Stimulated activated CD4-positive, alpha-beta T cell treated with anti-CD3 and anti-CD28 coated beads, Interleukin-2, amount 100 ng/mL, for 48 hours (primary cell): Measurements from ENCODE around the gene MS4A6A.
"Not testable (repeated sequence)": the region's sequence is repeated elsewhere in the genome, so short reads cannot be mapped to it uniquely, and the experiment has no call there.

ENCODE experiments used
- DNase-seq, 2 donors: peaks; one replicate each; pipeline ENCODE4 v3.0.0-alpha.2; 2020

The MS4A6A gene

GRCh38 chr11:60175860-60176275 lies 7.0 kb downstream of the MS4A6A start:
- DNase-seq = no peak

DNA sequence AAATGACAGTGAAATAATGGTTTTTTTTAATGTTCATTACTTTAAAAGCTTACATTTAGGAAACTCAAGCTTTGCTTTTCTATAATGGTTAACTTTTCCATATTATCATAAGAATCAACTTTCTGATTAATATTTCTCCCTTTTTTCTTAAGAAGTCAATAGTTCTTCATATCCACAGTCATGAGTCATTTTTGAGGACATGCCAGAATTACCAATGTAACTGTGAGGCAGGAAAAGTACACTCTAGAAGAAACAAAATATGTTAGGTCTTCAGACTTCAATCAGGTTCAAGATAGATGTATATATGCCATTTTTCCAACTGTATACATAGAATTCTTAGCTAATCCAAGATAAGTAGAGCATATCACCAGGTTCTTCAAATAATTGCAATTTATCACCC lies 10.9 kb downstream of the MS4A6A start:
- no peak for DNase-seq

GRCh38 chr11:60170566-60170965 lies 12.3 kb downstream of the MS4A6A start:
- no peak for DNase-seq

- no peak for DNase-seq
Observed at GRCh38 chr11:60169264-60169915, 13.5 kb downstream of the MS4A6A start.

GRCh38 chr11:60168306-60168705 lies 14.6 kb downstream of the MS4A6A start:
- DNase-seq = no peak

DNA sequence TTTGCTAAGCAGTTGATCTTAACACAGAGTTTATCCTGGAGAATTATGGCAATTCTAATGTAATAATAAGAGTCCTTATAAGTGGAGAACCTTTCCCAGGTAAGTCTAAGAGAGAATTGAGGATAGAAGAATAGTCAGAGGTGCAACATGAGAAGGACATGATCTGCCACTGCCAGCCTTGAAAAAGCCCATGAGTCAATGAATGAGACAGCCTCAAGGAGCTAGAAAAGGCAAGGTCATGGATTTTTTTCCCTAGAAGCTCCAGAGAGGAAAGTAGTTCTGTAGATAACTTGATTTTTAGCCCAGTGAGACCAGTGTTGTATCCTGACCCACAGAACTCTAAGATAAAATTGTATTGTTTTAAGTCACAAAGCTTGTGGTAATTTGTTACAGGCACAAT lies 16.9 kb downstream of the MS4A6A start:
- DNase-seq = no peak

DNA sequence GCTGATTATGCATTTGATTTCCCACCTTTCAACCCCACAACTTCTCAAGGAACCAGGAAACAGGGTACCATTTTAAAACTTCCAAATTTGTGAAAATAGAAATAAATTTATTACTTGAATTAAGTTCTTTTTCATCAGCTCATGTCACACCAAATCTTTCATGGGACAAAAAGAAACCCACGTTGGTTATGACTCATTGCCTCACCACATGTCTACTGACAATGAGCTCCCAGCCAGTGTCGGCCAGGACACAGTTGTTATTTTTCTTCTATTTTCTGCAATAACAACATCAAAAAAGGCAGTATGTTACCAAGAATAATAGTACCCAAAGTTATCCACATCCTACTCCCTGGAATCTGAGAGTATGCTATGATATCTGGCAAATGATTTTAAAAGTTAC lies 17.3 kb downstream of the MS4A6A start:
- DNase-seq = no peak

- no peak for DNase-seq
Observed at GRCh38 chr11:60164550-60165075, 18.3 kb downstream of the MS4A6A start.

GRCh38 chr11:60161766-60162165 lies 21.1 kb downstream of the MS4A6A start:
- no peak for DNase-seq

DNA sequence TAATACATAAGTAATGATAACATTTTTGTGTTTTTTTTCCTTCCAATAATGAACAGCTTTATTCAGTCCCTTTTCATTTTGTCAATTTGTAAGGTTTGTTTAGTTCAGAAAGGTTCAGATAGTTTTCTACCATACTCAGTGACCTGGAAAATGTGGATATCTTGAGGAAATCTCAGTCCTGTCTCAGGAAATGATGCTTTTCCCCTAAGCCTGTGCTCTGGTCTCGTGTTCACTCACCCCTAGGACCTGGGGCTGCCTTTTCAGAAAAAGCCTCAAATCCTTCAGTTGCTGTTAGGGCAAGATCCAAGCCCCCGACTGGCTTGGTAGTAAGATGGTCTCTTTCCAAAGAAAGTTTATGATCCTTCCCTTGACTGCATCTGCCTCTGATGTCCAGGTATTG lies 21.8 kb downstream of the MS4A6A start:
- DNase-seq = no peak

- no peak for DNase-seq
Observed at GRCh38 chr11:60159868-60160267, 23.0 kb downstream of the MS4A6A start.

GRCh38 chr11:60159284-60159683 lies 23.6 kb downstream of the MS4A6A start:
- DNase-seq = no peak

GRCh38 chr11:60158636-60159035 lies 24.2 kb downstream of the MS4A6A start:
- no peak for DNase-seq

GRCh38 chr11:60155931-60156330 lies 27.0 kb downstream of the MS4A6A start:
- no peak for DNase-seq

DNA sequence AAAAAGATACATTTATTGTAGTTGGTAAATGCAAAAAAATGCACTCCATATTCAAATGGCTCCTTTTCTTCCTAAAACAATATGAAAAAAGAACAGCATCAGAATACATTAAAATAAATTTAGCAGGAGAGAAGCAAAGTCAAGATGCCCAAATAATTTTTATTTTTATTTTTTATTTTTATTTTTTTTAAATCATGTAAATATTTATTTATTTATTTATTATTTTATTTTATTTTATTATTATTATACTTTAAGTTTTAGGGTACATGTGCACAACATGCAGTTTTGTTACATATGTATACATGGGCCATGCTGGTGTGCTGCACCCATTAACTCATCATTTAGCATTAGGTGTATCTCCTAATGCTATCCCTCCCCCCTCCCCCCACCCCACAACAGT lies 30.2 kb downstream of the MS4A6A start:
- not testable (repeated sequence) for DNase-seq

GRCh38 chr11:60150279-60150678 lies 32.6 kb downstream of the MS4A6A start:
- no peak for DNase-seq

DNA sequence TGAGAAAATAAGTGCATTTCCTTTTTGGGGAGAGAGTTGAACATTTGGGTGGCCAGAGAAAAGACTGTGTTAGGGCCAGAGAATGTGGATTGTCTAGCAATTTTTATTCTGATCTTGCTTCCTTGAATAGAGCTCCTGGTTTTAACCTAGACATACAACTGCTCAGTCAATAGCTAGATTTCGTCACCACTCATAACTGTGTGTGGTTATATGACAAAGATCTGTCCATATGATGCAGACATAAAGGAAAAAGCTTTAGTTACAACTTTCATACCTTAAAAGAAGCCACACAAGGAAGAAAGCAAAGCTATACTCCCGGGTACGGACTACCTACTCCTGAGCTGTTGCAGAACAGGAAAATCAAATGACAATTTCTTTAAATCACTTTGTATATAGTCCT lies 37.2 kb downstream of the MS4A6A start:
- DNase-seq = no peak

GRCh38 chr11:60143768-60144167 lies 39.1 kb downstream of the MS4A6A start:
- no peak for DNase-seq

- no peak for DNase-seq
Observed at GRCh38 chr11:60133917-60134316, 49.0 kb downstream of the MS4A6A start.

GRCh38 chr11:60131912-60132311 lies 51.0 kb downstream of the MS4A6A start:
- DNase-seq = no peak

DNA sequence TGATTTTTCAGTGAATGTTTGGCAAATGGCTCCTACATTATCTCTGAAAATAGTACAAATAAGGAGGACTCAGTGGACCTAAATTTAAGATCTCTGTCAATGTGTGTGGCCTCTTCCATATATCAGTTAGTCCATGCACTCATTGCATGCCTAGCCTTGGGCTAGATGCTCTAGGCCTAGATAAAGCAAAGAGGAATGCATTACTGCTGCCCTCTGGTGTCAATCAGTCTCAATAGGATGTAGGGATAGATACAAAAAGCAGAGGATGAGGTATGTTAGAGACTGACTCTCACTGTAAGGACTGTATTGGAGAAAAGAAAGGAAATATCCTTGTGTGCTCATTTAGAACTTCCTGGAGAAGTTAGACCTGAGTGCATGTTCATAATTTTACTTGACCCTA lies 52.4 kb downstream of the MS4A6A start:
- peak in 1 of 2 donors; percentile 2 for DNase-seq

GRCh38 chr11:60129853-60130252 lies 53.0 kb downstream of the MS4A6A start:
- no peak for DNase-seq

GRCh38 chr11:60128866-60129265 lies 54.0 kb downstream of the MS4A6A start:
- DNase-seq = not testable (repeated sequence)

GRCh38 chr11:60128376-60128775 lies 54.5 kb downstream of the MS4A6A start:
- no peak for DNase-seq

GRCh38 chr11:60127311-60127811 lies 55.5 kb downstream of the MS4A6A start:
- DNase-seq = no peak
